Neural crest cell (in vitro differentiated cells): ENCODE measurements around the gene LIN7C. TPM values are rescaled to one million over a fixed set of nuclear protein-coding genes. Genes with fewer than 3 reads are reported as not detected.

ENCODE experiments used
- DNase-seq: peaks from one replicate; pipeline ENCODE4 v3.0.0; 2021; ENCODE audit warnings: low read depth, mixed read lengths, low spot score
- H3K27ac Mint-ChIP-seq: one replicate; pipeline ENCODE4 v1.8.0; 2021; ENCODE audit warnings: mild to moderate bottlenecking, mixed read lengths; ENCODE audit not compliant: unreplicated experiment
- H3K27me3 Mint-ChIP-seq: 2 replicates; pipeline ENCODE4 v1.8.0; 2021; ENCODE audit warnings: low read depth, mild to moderate bottlenecking, mixed read lengths
- H3K36me3 Mint-ChIP-seq: 2 replicates; pipeline ENCODE4 v1.8.0; 2021; ENCODE audit warnings: low read depth, mild to moderate bottlenecking, mixed read lengths
- H3K4me1 Mint-ChIP-seq: 2 replicates; pipeline ENCODE4 v1.8.0; 2021; ENCODE audit warnings: mixed read lengths
- H3K4me3 Mint-ChIP-seq: one replicate; pipeline ENCODE4 v1.8.0; 2021; ENCODE audit warnings: mild to moderate bottlenecking, mixed read lengths
- H3K9me3 Mint-ChIP-seq: 2 replicates; pipeline ENCODE4 v1.8.0; 2021; ENCODE audit warnings: mixed read lengths
- CTCF ChIP-seq: fragments of 200-600 bp; sonication (generic); conservative IDR thresholded peaks from 2 replicates; pipeline ENCODE4 v1.5.0; 2021; ENCODE audit warnings: antibody characterized with exemption, mild to moderate bottlenecking
- total RNA-seq: library from RNA; stranded (reverse); gene quantifications from 2 replicates; pipeline ENCODE4 v1.2.1, GENCODE V29; 2021

Gene LIN7C
- total RNA-seq, 1 donor from 2014 or later = 33.2 TPM

GRCh38 chr11:27489092-27489491, 17.5 kb downstream of the LIN7C start:
- H3K27ac Mint-ChIP-seq = no peak overlapping the region
- H3K4me1 Mint-ChIP-seq = peaks cover 5% of the 10 kb centered on the region
- H3K27me3 Mint-ChIP-seq = no peaks in the 10 kb centered on the region
- peaks cover 4% of the 10 kb centered on the region for H3K9me3 Mint-ChIP-seq
- TF ChIP-seq CTCF = no peak
- no peak for DNase-seq
- H3K4me3 Mint-ChIP-seq = no peak overlapping the region
- H3K36me3 Mint-ChIP-seq = peaks cover 22% of the 10 kb centered on the region

- H3K4me1 Mint-ChIP-seq = peaks cover 5% of the 10 kb centered on the region
- H3K4me3 Mint-ChIP-seq = no peak overlapping the region
- peaks cover 22% of the 10 kb centered on the region for H3K36me3 Mint-ChIP-seq
- no peak for DNase-seq
- TF ChIP-seq CTCF = no peak
- no peaks in the 10 kb centered on the region for H3K27me3 Mint-ChIP-seq
- H3K9me3 Mint-ChIP-seq = peaks cover 4% of the 10 kb centered on the region
- H3K27ac Mint-ChIP-seq = no peak overlapping the region
Measured at GRCh38 chr11:27487706-27488105, 18.9 kb downstream of the LIN7C start.

- H3K36me3 Mint-ChIP-seq = peaks cover 18% of the 10 kb centered on the region
- H3K27ac Mint-ChIP-seq = no peak overlapping the region
- H3K4me1 Mint-ChIP-seq = peaks cover 5% of the 10 kb centered on the region
- peak; percentile 67 for DNase-seq
- H3K9me3 Mint-ChIP-seq = peaks cover 4% of the 10 kb centered on the region
- peak; percentile 97 for TF ChIP-seq CTCF
- no peaks in the 10 kb centered on the region for H3K27me3 Mint-ChIP-seq
- H3K4me3 Mint-ChIP-seq = no peak overlapping the region
Measured at GRCh38 chr11:27485930-27486773, 20.4 kb downstream of the LIN7C start.

GRCh38 chr11:27482793-27483192, 23.8 kb downstream of the LIN7C start:
- H3K36me3 Mint-ChIP-seq = peaks cover 2% of the 10 kb centered on the region
- H3K27me3 Mint-ChIP-seq = no peaks in the 10 kb centered on the region
- TF ChIP-seq CTCF = no peak
- H3K27ac Mint-ChIP-seq = no peak overlapping the region
- peaks cover 5% of the 10 kb centered on the region for H3K4me1 Mint-ChIP-seq
- H3K4me3 Mint-ChIP-seq = no peak overlapping the region
- H3K9me3 Mint-ChIP-seq = peaks cover 2% of the 10 kb centered on the region
- DNase-seq = no peak

- Mint-ChIP-seq H3K4me1 (peaks cover 5% of the 10 kb centered on the region), H3K27me3 (no peaks in the 10 kb centered on the region), H3K9me3 (peaks cover 2% of the 10 kb centered on the region), H3K27ac (no peak overlapping the region), H3K36me3 (peaks cover 2% of the 10 kb centered on the region), H3K4me3 (no peak overlapping the region)
- DNase-seq = no peak
- TF ChIP-seq CTCF = no peak
Measured at GRCh38 chr11:27481992-27482391, 24.6 kb downstream of the LIN7C start.
